HG03045 (cell line): ENCODE data around the gene TMEM167B.
"Not testable (repeated sequence)": the region's sequence is repeated elsewhere in the genome, so short reads cannot be mapped to it uniquely, and the experiment has no call there.

Experiments used
- ATAC-seq: cut with Tn5 transposase; IDR thresholded peaks from one replicate; pipeline ENCODE4 v1.9.1; 2021; ENCODE audit warnings: mild to moderate bottlenecking, moderate library complexity; ENCODE audit not compliant: unreplicated experiment

Gene TMEM167B

DNA sequence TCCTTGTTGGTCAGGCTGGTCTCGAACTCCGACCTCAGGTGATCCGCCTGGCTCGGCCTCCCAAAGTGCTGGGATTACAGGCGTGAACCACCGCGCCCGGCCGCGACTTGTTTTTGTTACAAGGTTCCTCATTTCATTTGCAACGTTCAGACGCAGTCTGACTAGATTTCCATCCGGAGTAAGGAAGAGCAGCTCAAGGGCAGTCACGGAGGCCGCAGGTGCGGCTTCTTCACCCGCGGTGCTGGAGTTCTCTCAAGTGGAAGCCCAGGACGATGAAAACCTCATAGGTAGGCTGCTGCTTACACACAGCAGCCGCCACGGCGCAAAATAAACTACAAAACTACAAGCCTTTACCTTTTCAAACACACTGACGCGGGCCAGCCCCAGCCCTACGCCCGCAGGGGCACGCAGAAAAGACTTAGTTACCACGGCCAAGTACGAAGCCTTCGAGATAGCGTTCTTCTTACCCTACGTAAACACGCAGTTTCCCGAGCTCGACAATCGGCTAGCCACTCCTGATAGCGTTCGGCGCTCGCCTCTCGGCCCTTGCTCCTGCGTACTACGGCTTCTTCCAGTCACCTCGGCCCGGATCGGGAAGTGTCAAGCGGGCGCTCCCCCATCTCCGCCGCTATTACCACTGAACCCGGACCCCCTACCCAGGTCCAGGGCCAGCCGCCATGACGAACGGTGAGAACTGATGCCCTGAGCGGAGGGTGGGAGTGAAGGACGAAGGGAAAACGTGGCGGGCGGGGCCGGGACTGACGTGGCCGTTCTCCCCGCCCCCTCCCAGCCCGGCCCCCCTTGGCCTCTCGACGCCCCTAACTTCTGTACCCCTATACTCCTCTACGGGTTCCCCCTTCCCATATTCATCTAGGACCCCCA, at the start of gene TMEM167B:
TSS of gene TMEM167B (plus strand) at position 569 of the 882 bp plus-strand sequence. CDS start at position 678, 109 bp downstream.
- peak; percentile 91 for ATAC-seq

DNA sequence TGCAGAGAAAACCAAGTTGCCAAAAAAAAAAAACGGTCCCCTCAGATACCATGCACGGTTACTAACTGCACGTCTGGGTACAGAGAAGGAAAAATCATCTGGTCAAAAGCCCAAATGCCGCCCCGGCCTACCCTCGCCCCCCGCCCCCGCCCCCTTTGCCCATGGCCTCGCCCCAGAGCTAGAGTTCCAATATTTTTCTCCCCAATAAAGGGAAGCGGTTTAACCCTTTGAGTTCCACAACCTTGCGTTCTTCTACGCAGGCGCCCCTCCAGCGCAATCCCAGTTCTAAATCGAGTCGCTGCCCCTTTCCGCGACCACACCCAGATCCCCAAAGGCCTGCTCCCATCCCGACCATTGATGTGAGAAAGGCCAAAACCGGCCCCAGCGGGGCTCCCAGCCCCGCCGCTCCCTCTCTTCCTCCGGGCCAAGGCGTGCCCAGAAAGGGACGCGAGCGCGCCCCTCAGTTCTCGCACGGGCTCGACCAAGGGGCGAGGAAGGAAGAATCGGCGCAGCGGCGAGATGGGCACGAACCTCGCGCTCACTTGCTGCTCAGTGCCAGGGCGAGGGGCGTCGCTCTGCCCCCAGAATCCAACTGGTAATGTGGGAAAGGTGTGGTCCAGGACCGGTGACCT, 49.5 kb upstream of the TMEM167B start:
- ATAC-seq: peak; percentile 19

DNA sequence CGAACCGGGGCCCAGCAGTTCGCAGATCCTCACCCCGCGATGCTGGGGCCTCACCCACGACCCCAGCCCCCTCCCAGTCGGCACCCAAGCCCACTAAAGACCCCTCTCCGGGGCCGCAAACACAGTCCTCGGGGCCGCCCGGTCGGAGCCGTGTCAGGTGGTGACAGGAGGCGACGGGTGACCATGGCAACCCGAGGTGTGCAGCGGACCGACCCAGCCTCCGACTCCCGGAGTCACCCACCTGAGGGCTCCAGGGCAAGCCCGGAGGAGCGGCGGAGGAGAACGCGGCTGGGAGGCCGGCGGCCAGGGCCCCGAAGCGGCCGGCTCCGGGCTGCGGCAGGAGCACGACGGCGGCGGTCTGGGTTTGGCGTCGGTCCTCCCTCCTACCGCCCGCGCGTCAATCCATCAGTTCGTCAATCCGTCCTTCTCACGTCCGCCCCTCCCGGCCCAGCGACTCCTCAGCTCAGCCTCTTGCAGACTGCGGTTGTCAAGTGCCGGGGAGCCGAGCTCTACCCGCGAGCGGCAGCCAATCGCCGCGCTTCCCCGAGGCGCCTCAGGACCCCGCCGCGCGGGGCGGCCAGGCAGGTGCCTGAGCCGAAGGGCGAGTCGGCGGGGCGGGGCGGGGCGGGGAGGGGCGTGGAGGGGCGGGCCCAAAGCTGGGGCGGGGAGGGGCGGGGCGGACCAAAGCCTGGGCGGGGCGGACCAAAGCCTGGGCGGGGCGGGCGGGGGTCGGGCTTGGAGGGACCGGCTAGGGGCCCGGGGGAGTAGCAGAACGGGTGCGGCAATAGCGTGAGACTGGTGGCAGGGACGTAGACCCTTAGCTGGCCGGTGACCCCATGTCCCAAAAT, 48.7 kb upstream of the TMEM167B start, which contains the start of gene WDR47:
TSS of gene WDR47 (minus strand) at position 482 of the 848 bp plus-strand sequence. CDS start 18,590 bp downstream, outside the sequence.
- ATAC-seq: peak; percentile 97

DNA sequence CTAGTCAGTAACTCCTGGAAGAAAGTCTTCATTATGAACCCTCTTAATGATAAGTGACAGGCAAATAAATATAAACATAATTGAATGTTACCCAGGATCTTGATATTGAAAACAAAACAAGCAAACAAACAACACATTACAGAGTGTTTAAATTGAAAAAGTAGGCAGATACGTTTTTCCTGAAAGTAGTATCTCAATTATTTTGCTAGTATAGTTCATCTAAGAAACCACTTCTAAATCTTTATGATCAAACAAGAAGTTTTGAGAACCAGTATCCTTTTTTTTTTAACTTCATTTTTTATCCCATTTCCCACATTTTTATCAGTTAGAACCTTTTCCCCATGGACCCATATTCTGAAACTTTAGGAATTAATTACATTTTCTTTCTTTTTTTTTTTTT, 45.0 kb upstream of the TMEM167B start:
- no peak for ATAC-seq

DNA sequence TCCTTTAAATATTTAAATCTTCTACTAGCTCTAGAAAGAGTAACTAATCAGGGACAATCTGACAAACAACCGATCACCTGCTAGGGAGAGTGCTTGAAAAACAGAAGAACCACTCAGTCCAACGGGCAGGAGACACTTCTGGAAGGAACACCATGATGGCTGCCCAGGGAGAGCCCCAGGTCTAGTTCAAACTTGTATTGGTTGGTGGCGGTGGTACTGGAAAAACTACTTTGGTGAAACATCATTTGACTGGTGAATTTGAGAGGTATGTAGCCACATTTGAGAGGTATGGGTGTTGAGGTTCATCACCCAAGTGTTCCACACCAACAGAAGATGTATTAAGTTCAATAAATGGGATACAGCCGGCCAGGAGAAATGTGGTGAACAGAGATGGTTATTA, 43.9 kb upstream of the TMEM167B start:
- no peak for ATAC-seq

DNA sequence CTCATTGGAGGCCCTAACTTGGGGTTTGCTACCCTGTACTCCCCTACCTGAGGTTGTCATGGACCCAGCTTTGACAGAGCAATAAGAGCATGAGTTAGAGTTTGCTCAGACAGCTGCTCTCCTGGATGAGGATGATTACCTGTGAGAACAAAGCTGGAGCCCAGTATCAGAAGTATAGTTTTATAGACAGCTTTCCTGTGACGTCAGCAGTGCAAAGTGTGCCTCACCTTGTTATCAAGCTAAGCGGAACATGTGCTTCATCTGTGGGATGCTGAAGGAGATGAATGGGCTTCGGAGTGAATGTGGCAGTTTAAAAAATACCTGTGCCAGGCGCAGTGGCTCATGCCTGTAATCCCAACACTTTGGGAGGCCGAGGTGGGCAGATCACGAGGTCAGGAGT, 43.2 kb upstream of the TMEM167B start:
- ATAC-seq: no peak

DNA sequence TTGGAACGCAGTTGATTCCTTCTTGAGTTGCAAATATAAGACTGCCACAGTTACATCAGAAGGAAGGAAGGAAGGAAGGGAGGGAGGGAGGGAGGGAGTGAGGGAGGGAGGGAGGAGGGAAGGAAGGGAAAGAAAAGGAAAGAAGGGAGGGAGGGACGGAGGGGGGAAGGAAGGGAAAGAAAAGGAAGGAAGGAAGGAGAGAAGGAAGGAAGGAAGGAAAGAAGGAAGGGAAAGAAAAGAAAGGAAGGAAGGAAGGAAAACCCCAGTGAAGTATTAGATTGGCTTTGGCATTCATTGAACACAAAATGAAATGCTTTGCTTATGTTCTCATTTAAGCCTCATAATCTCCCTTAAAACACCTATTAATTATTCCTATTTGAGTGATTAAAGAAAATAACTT, 42.2 kb upstream of the TMEM167B start:
- no peak for ATAC-seq

DNA sequence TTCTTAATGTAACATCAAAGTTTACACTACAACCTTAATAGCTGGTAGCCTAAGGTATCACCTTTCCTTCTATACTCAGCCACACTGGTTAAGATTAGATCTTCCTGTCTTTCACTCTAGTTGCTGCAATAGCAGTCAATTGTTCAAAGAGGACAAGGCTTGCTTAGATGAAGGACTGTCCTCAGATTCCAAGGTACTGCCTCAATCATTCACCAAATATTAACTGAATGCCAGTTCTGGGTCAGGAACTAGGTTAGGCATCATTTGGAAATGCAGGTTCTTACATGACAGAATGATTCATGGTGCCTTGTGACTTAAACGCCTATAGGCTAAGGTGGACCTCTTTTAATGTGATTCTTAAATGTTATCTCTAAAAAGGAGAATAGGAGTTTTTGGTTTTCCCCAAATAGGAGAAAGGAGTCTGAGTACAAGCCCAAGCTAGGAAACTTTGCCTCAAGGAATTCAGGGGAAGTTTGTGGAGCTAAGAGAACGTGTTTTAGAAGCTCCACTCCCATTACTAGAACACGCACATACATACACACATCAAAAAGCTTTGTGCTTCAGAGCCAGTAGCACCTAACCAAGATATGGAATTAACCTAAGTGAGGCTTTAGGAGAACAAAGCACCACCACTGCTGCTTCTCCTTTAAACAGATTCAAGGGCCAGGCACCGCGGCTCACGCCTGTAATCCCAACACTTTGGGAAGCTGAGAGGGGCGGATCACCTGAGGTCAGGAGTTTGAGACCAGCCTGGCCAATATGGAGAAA, 40.2 kb upstream of the TMEM167B start:
- no peak for ATAC-seq

DNA sequence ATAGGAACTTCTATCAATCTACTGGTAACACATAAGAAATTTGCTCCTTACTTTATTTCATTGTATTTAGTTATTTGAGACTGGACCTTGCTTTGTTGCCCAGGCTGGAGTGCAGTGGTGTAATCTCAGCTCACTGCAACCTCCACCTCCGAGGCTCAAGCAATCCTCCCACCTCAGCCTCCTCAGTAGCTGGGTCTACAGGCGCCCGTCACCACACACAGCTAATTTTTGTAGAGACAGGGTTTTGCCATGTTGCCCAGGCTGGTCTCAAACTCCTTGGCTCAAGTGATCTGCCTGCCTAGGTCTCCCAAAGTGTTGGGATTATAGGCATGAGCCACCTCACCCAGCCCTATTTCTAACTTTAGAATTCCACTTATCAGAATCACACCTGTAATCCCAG, 38.4 kb upstream of the TMEM167B start:
- not testable (repeated sequence) for ATAC-seq

DNA sequence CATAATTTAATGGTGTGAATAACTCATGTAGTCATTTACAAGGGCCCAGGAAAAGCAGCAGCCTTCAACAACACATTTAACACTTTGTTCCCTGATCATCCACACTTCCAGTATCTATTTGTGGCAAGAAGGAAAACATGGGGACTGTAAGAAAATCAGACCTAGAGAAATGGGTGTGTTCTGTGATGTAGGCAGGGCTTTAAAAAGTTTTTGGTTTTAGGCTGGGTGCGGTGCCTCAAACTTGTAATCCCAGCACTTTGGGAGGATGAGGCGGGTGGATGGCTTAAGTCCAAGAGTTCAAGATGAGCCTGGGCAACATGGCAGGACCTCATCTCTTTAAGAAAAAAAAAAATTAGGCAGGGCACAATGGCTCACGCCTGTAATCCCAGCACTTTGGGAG, 34.5 kb upstream of the TMEM167B start:
- no peak for ATAC-seq

DNA sequence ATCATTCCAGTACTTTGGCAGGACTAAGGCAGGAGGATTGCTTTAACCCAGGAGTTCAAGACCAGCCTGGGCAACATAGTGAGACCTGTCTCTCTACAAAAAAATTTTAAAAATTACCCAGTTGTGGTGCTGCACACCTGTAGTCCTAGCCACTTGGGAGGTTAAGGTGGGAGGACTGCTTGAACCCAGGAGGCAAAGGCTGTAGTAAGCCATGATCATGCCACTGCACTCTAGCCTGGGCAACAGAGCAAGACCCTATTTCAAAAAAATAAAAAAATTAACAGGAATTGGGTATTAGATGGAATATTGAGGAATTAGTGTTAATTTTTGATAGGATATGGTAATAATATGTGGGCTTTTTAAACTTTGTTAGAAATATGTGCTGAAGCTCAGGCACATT, 31.5 kb upstream of the TMEM167B start:
- ATAC-seq: no peak

DNA sequence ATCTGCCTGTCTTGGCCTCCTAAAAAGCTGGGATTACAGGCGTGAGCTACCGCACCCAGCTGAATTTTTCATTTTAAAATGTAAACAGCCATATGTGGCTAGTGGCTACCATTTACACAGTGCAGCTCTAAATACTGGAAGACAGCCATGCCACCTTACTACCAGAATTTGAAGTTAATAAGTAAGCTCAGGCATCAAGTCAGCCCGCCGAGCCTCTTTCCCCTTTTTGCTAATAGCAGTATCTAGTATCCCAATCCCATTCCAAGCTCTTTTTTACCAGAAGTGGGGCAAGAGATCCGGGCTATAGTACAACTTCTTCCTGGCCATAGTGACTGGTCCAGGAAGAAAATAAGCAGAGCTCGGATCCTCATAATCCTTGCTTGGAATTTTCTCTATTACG, 29.9 kb upstream of the TMEM167B start:
- no peak for ATAC-seq

DNA sequence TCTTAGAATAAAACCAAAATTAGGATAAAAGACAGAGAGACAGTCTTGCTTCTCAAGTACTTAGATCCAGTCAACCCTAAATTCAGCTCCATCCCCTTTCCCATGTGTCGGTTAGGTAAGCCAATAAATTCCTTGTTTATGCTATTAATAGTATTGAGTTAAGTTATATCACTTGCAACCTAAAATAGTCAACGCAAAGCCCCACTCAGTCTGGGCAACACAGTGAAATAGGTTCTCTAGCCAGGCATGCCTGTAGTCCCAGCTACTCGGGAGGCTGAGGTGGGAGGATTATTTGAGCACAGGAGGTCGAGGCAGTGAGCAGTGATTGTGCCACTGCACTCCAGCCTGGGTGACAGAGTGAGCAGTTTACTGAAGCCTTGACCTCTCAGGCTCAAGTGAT, 29.4 kb upstream of the TMEM167B start:
- ATAC-seq: no peak

DNA sequence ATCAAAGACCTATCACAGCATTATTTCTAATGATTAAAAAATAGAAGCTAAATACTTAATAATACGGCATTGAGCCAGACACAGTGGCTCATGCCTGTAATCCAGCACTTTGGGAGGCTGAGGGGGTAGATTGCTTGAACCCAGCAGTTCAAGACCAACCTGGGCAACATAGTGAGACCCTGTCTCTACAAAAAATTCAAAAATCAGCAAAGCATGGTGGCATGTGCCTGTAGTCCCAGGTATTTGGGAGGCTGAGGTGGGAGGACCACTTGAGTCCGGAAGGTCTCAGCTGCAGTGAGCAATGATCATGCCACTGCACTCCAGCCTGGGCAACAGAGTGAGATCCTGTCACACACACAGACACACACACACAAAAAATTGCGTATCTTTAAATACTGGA, 25.4 kb upstream of the TMEM167B start:
- ATAC-seq: no peak

DNA sequence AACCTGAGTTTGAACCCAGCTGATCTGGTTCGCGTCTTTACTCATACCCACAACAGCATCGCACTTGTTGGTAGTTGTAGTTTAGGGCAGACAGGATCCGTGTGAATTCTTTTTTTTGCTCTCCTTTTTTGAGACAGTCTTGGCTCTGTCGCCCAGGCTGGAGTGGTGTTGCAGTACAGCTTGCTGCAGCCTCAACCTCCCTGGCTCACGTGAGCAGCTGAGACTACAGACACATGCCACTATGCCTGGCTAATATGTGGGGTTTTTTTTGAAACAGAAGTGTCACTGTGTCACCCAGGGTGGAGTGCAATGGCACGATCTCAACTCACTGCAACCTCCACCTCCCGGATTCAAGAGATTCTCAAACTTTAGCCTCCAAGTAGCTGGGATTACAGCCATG, 22.7 kb upstream of the TMEM167B start:
- ATAC-seq: no peak

DNA sequence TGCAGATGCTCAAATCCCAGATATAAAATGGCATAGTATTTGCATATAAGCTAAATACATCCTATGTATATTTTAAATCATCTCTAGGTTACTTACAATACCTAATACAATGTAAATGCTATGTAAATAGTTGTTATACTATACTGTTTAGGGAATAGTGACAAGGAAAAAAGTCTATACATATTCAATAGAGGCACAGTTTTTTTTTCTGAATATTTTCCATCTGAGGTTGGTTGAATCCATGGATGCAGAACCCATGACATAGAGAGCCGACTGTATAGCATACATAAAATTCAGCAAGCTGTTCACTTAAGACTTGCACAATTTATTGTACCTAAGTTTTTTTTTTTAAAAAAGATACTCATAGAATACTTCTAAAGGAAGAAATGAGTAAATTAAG, 21.3 kb upstream of the TMEM167B start:
- ATAC-seq: no peak

DNA sequence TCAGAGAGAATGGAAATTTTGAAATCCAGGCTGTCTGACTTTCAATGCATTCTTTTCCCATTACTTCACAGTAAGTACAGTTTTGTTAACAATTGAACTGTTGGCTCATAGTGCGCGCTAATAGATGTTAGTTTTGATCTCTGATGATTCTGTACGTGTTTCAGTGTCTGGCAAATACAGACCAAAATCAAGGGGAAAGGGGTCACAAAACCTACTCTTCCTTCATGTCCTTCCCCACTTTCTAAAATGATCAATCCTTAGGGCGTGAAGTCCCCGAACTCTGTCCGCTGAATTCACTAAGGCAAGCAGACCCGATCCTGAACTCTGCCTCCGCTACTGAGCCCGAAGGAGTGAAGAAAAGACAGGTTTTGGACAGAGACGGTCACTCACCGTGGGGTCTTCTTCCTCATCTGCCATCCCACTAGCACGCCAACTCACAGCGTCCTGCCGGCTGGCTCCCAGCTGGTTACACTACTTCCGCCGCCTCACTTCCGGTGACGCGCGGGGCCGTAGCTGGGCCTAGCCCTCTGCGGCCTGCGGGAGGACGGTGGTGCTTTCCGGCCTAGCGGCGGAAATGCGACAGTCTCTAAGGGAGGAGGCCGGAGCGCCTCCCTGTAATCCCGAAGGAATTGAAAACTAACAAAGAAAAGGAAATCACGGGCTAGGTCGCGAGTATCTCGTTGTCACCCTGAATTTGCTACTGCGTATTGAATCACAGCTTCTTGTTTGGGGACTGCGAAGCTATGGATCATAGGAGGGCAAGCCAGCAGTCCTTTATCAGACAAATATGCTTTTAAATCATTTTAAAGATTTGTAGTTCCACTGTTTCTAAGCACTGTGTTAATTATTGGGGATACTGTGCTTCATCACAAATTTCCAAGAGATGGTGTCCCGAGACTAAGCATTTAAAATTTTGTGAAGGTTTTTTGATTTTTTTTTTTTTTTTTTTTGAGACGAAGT, 14.8 kb upstream of the TMEM167B start, which contains the start of gene TAF13:
TSS of gene TAF13 (minus strand) at position 473 of the 960 bp plus-strand sequence. CDS start at position 417, 56 bp downstream.
- ATAC-seq: peak; percentile 99

DNA sequence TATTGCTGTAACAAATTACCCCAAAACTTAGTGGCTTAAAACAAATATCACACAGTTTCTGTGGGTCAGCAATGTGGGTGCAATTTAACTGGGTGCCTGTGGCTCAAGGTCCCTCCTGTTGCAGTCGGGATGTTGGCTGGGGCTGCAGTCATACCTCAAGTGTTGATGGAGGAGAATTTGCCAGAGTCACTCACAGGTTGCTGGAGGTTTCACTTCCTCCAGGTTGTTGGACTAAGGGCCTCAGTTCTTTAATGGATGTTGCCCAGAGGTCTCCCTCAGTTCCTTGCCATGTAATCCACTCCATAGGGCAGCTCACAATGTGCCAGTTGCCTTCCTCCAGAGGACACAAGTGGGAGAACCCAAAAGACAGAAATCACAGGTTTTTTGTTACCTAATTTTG, 12.2 kb upstream of the TMEM167B start:
- no peak for ATAC-seq

DNA sequence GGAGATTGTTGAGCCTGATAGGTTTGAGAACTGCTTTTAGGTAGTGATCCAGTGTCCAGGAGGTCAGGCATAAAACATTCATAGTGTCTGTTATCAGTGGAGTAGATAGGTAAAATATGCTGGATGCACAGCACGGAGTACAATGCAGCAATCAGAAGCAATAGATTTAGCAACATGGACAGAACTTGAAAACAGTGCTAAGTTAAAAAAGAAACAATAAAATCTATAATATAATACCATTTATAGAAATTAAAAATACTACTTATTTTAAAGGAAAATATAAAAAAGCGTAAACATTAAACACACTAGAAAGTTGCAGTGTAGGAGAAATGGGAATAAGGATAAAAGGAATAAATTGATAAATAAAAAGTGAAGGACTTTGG, 11.3 kb upstream of the TMEM167B start:
- ATAC-seq: no peak
